Neuron (in vitro differentiated cells): ENCODE data around the gene CNOT11.

Experiments used
- H2AFZ ChIP-seq: one replicate; pipeline ENCODE4 v1.6.1; 2013; ENCODE audit warnings: low read depth, mild to moderate bottlenecking, inconsistent platforms, low read length, moderate library complexity
- H3K27me3 ChIP-seq: one replicate; pipeline ENCODE4 v1.6.1; 2013; ENCODE audit warnings: low read length; ENCODE audit not compliant: insufficient read depth
- H3K36me3 ChIP-seq: one replicate; pipeline ENCODE4 v1.6.1; 2013; ENCODE audit warnings: low read length; ENCODE audit not compliant: insufficient read depth
- H3K4me1 ChIP-seq: one replicate; pipeline ENCODE4 v1.6.1; 2013; ENCODE audit warnings: low read length; ENCODE audit not compliant: insufficient read depth
- H3K4me3 ChIP-seq: 2 replicates; pipeline ENCODE4 v1.5.1; 2013; ENCODE audit warnings: mild to moderate bottlenecking, low read length, moderate library complexity
- H3K9me3 ChIP-seq: one replicate; pipeline ENCODE4 v1.6.1; 2013; ENCODE audit warnings: low read length

Gene CNOT11

DNA sequence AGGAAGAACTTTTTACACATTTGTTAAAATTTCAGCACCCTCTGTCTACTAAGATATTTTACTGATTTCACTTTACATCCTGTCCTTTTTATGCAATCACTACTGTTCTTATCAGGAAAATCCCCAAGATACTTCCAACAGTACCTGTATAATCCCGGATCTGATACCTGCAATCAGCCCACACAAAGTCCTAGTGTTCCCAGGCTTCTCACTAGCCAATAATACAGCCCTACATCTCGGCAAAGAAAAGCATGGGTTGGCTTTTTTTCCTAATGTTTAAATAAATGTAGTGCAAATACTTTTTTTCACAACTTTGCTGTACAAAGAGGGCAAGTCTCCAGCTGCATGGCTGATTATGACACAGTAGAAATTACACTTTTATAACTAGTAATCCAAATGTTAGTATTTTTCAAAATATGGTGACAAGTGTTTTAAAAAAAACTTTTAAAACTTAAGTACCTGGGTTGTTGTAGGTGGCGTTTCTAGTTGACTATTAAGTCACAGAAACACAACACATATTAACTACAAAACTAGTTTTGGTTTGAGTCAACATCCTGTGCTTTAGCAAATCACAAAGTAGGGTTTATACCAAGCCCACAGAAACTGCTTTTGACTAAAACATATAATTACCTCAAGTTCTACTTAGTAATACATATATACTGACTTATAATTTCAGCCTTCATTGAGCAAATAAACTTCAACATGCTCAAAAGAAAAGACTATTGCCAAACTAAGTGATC, 19.5 kb downstream of the CNOT11 start:
- H3K9me3 ChIP-seq, result no peaks in the 10 kb centered on the region
- peaks cover 62% of the 10 kb centered on the region for H3K36me3 ChIP-seq
- H2AFZ ChIP-seq, result no peak overlapping the region
- H3K4me1 ChIP-seq, result no peaks in the 10 kb centered on the region
- H3K4me3 ChIP-seq, result no peak overlapping the region
- H3K27me3 ChIP-seq, result no peaks in the 10 kb centered on the region

DNA sequence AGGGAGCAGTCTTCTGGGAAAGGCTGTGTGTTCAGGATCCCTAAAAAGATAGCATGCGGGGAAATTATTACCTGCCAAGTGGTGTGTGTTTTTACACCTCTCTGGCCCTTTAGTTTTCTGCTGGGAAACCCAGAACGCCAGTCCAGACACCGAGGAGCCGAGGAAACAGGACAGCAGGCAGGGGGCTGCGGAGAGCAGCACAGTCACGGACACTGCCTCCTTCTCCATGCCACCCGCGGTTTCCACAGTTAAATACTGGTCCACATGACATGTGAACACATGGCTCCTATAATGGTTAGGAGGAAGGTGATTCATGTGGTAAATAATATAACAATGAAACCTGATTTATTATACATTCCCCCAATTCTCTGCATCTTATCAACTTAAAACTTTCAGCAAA, 20.4 kb downstream of the CNOT11 start:
- H3K27me3 ChIP-seq, result no peaks in the 10 kb centered on the region
- no peaks in the 10 kb centered on the region for H3K9me3 ChIP-seq
- H2AFZ ChIP-seq, result no peak overlapping the region
- H3K36me3 ChIP-seq, result peaks cover 57% of the 10 kb centered on the region
- H3K4me3 ChIP-seq, result no peak overlapping the region
- no peaks in the 10 kb centered on the region for H3K4me1 ChIP-seq

- H3K4me3 ChIP-seq, result no peak overlapping the region
- H3K27me3 ChIP-seq, result no peaks in the 10 kb centered on the region
- H2AFZ ChIP-seq, result no peak overlapping the region
- H3K36me3 ChIP-seq, result peaks cover 56% of the 10 kb centered on the region
- H3K4me1 ChIP-seq, result no peaks in the 10 kb centered on the region
- no peaks in the 10 kb centered on the region for H3K9me3 ChIP-seq
Observed at GRCh38 chr2:101274142-101274541, 21.5 kb downstream of the CNOT11 start.

GRCh38 chr2:101277111-101277510, 24.4 kb downstream of the CNOT11 start:
- peaks cover 57% of the 10 kb centered on the region for H3K36me3 ChIP-seq
- no peak overlapping the region for H3K4me3 ChIP-seq
- H3K4me1 ChIP-seq, result no peaks in the 10 kb centered on the region
- no peak overlapping the region for H2AFZ ChIP-seq
- H3K9me3 ChIP-seq, result no peaks in the 10 kb centered on the region
- no peaks in the 10 kb centered on the region for H3K27me3 ChIP-seq

GRCh38 chr2:101278925-101279324, 26.2 kb downstream of the CNOT11 start:
- Histone ChIP-seq H3K4me3 (no peak overlapping the region), H3K36me3 (peaks cover 50% of the 10 kb centered on the region), H3K27me3 (no peaks in the 10 kb centered on the region), H2AFZ (no peak overlapping the region), H3K4me1 (no peaks in the 10 kb centered on the region), H3K9me3 (no peaks in the 10 kb centered on the region)

DNA sequence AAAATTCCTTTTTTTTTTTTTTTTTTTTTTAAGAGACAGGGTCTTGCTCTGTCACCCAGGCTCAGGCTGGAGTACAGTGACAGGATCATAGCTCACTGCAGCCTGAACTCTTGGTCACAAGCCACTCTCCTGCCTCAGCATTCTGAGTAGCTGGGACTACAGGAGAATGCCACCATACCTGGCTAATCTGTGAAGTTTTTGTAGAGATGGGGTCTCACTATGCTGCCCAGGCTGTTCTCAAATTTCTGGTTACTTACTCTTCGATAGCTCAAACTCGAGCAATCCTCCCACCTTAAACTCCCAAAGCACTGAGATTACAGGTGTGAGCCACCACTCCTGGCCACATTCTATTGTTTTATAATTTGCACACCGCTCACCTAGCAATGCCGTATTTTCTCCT, 28.8 kb downstream of the CNOT11 start:
- Histone ChIP-seq H3K27me3 (no peaks in the 10 kb centered on the region), H3K4me1 (no peaks in the 10 kb centered on the region), H3K9me3 (no peaks in the 10 kb centered on the region), H3K4me3 (no peak overlapping the region), H3K36me3 (peaks cover 54% of the 10 kb centered on the region), H2AFZ (no peak overlapping the region)

DNA sequence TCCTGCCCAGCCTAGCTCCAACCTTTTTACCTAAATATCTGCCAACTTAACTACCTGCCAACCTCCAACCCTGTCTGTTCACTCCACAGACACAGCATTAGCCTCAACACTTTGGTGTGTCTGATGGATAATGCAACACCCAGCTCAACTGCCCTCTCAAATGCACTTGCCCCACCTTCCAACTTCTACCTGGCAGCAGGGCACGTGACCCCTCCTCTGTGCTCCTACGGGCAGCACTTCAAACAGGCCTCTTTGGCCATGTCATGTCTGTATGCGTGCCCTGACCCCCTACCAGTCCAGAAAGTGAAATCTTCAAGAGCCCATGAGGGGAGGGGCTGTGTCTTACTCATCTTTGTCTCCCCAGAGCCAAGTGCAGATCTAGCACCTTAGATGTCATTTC, 30.3 kb downstream of the CNOT11 start:
- Histone ChIP-seq H3K4me3 (no peak overlapping the region), H3K9me3 (no peaks in the 10 kb centered on the region), H3K4me1 (no peaks in the 10 kb centered on the region), H3K27me3 (no peaks in the 10 kb centered on the region), H2AFZ (no peak overlapping the region), H3K36me3 (peaks cover 62% of the 10 kb centered on the region)

DNA sequence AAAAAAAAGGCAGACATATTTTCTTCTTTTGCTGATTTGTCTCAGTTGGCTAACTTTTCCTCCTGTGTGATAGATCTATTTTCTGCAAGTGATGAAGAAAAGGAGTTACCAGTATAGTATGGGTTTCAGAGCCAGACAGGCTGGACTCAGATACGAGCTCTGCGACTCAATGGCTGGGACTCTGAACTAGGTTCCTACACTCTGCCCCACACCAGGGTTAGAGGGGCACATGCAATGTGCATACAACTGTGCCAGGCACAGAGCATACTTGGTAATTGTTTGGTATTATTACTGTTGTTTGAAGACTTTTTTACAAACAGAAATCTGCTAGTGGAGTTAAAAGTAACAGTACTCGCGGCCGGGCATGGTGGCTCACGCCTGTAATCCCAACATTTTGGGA, 34.0 kb downstream of the CNOT11 start:
- Histone ChIP-seq H3K36me3 (peaks cover 37% of the 10 kb centered on the region), H3K4me1 (no peaks in the 10 kb centered on the region), H3K9me3 (no peaks in the 10 kb centered on the region), H2AFZ (no peak overlapping the region), H3K27me3 (no peaks in the 10 kb centered on the region), H3K4me3 (no peak overlapping the region)

DNA sequence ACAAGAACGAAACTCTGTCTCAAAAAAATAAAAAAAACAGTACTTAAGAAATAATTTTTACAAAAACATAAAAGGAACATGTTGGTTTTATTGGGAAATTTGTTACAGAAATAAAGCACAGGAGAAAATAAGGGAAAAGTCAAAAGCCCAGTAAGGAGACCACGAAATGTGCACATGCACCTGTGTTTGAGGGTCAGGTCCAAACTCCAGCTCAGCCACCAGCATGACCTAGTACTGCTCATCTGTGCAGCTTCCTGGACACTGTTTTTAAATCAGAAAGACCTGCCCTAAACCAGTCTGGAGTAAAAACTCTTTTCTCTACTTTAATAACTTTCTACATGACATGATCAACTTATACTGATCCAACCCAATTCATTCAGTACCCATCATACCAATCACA, 34.6 kb downstream of the CNOT11 start:
- Histone ChIP-seq H2AFZ (no peak overlapping the region), H3K36me3 (peaks cover 36% of the 10 kb centered on the region), H3K4me1 (no peaks in the 10 kb centered on the region), H3K9me3 (no peaks in the 10 kb centered on the region), H3K4me3 (no peak overlapping the region), H3K27me3 (no peaks in the 10 kb centered on the region)

- no peak overlapping the region for H3K4me3 ChIP-seq
- H2AFZ ChIP-seq, result no peak overlapping the region
- H3K4me1 ChIP-seq, result no peaks in the 10 kb centered on the region
- peaks cover 27% of the 10 kb centered on the region for H3K36me3 ChIP-seq
- peaks cover 2% of the 10 kb centered on the region for H3K9me3 ChIP-seq
- H3K27me3 ChIP-seq, result no peaks in the 10 kb centered on the region
Observed at GRCh38 chr2:101290711-101291110, 38.0 kb downstream of the CNOT11 start.

GRCh38 chr2:101291973-101292372, 39.3 kb downstream of the CNOT11 start:
- H3K4me3 ChIP-seq, result no peak overlapping the region
- H3K36me3 ChIP-seq, result peaks cover 23% of the 10 kb centered on the region
- H3K27me3 ChIP-seq, result no peaks in the 10 kb centered on the region
- H3K9me3 ChIP-seq, result peaks cover 2% of the 10 kb centered on the region
- no peak overlapping the region for H2AFZ ChIP-seq
- no peaks in the 10 kb centered on the region for H3K4me1 ChIP-seq

GRCh38 chr2:101293544-101293943, 40.9 kb downstream of the CNOT11 start:
- no peaks in the 10 kb centered on the region for H3K4me1 ChIP-seq
- peaks cover 2% of the 10 kb centered on the region for H3K9me3 ChIP-seq
- peaks cover 13% of the 10 kb centered on the region for H3K36me3 ChIP-seq
- H3K27me3 ChIP-seq, result no peaks in the 10 kb centered on the region
- no peak overlapping the region for H2AFZ ChIP-seq
- no peak overlapping the region for H3K4me3 ChIP-seq

GRCh38 chr2:101294861-101295260, 42.2 kb downstream of the CNOT11 start:
- Histone ChIP-seq H2AFZ (no peak overlapping the region), H3K4me3 (no peak overlapping the region), H3K27me3 (no peaks in the 10 kb centered on the region), H3K4me1 (no peaks in the 10 kb centered on the region), H3K9me3 (peaks cover 2% of the 10 kb centered on the region), H3K36me3 (peaks cover 13% of the 10 kb centered on the region)

- H3K36me3 ChIP-seq, result peaks cover 11% of the 10 kb centered on the region
- no peak overlapping the region for H3K4me3 ChIP-seq
- no peaks in the 10 kb centered on the region for H3K27me3 ChIP-seq
- H3K9me3 ChIP-seq, result peaks cover 2% of the 10 kb centered on the region
- H3K4me1 ChIP-seq, result no peaks in the 10 kb centered on the region
- no peak overlapping the region for H2AFZ ChIP-seq
Observed at GRCh38 chr2:101295895-101296294, 43.2 kb downstream of the CNOT11 start.
